K562 (cell line): Measurements from ENCODE around the gene HAPLN3. TPM values are rescaled to one million over a fixed set of nuclear protein-coding genes. Genes with fewer than 3 reads are reported as not detected.

ENCODE experiments used
- ATAC-seq: fragments of 200-7000 bp; cut with Tn5 transposase; 3 replicates; pipeline ENCODE4 v1.9.1; 2020; ENCODE audit warnings: moderate library complexity
- BruUV-seq: library from RNA; stranded (reverse); fragments of 400-500 nt; replicated peaks from 2 replicates; lab custom pipeline; 2021; lab: Mats Ljungman, UMichigan
- CTCF ChIA-PET: fragments of 300-600 bp; formaldehyde crosslinking; extraction: SDS; loops from one replicate; lab custom pipeline; 2021; ENCODE audit warnings: low intra/inter-chr PET ratio; lab: Yijun Ruan, JAX
- POLR2A ChIA-PET: fragments of 300-600, 350-650 bp; sonication (Branson Sonifier 250); formaldehyde crosslinking; extraction: SDS; loops from one replicate; lab custom pipeline; 2021; ENCODE audit warnings: antibody characterized with exemption, inconsistent platforms; lab: Yijun Ruan, JAX
- DNase-seq, 4 experiments: peaks; one replicate each; pipeline versions ENCODE4 v3.0.0 to v3.0.0-alpha.2; 2011 to 2018; ENCODE audit warnings: low spot score in 3 of 4, mixed read lengths in 3 of 4; ENCODE audit errors: extremely low read depth in 1 of 4
- FAIRE-seq: peaks from 2 replicates; lab custom pipeline; 2011; peaks lifted over from hg19 to GRCh38; lab: Jason Lieb, UNC
- H2AFZ ChIP-seq: 2 replicates; pipeline ENCODE4 v1.6.0; 2011; ENCODE audit warnings: low read depth, low read length, control low read depth, inconsistent platforms
- H3K27ac ChIP-seq: fragments of 200-600 bp; 3 replicates; pipeline ENCODE4 v1.8.0; 2011; ENCODE audit warnings: low read depth, mild to moderate bottlenecking, control low read depth, inconsistent platforms, low read length, moderate library complexity, mixed read lengths; ENCODE audit errors: extremely low read depth
- H3K27me3 ChIP-seq, 2 experiments: fragments of 300-600 bp in 1 of 2; 2 replicates in 1 of 2; 3 replicates in 1 of 2; pipeline versions ENCODE4 v1.6.0 to v1.8.0; 2011; ENCODE audit warnings: inconsistent platforms in 2 of 2, low read length in 2 of 2, mild to moderate bottlenecking in 1 of 2, mixed read lengths in 1 of 2, moderate library complexity in 1 of 2; ENCODE audit not compliant: control insufficient read depth in 2 of 2, insufficient read depth in 2 of 2
- H3K36me3 ChIP-seq: fragments of 300-600 bp; 3 replicates; pipeline ENCODE4 v1.8.0; 2011; ENCODE audit warnings: mild to moderate bottlenecking, low read length, inconsistent platforms; ENCODE audit not compliant: control insufficient read depth, insufficient read depth
- H3K4me1 ChIP-seq, 2 experiments: fragments of 200-600 bp in 1 of 2; replicated peaks in 1 of 2; 2 replicates in 1 of 2; 3 replicates in 1 of 2; pipeline versions ENCODE4 v1.5.1 to v1.8.0; 2011; ENCODE audit warnings: inconsistent platforms in 2 of 2, low read length in 2 of 2, mild to moderate bottlenecking in 1 of 2, mixed read lengths in 1 of 2, moderate library complexity in 1 of 2; ENCODE audit not compliant: control insufficient read depth in 2 of 2, insufficient read depth in 2 of 2
- H3K4me2 ChIP-seq: 2 replicates; pipeline ENCODE4 v1.6.1; 2011; ENCODE audit warnings: low read length, control low read depth, inconsistent platforms, mixed read lengths; ENCODE audit not compliant: insufficient read depth
- H3K4me3 ChIP-seq: fragments of 200-600 bp; sonication (generic), shearing (Covaris generic); 2 replicates; pipeline ENCODE4 v1.5.1; 2016; ENCODE audit warnings: control low read depth, inconsistent platforms
- H3K79me2 ChIP-seq: fragments of 200-600 bp; 3 replicates; pipeline ENCODE4 v1.8.0; 2011; ENCODE audit warnings: low read length, inconsistent platforms; ENCODE audit not compliant: control insufficient read depth, insufficient read depth
- H3K9ac ChIP-seq, 2 experiments: 2 replicates each; pipeline versions ENCODE4 v1.6.0 to v1.6.1; 2011; ENCODE audit warnings: low read depth in 2 of 2, low read length in 2 of 2, control low read depth in 1 of 2, inconsistent platforms in 1 of 2, mild to moderate bottlenecking in 1 of 2, mixed read lengths in 1 of 2; ENCODE audit not compliant: insufficient read depth in 1 of 2
- H3K9me1 ChIP-seq: one replicate; pipeline ENCODE4 v1.6.0; 2011; ENCODE audit warnings: inconsistent platforms, mild to moderate bottlenecking, low read length, moderate library complexity; ENCODE audit not compliant: control insufficient read depth, insufficient read depth
- H3K9me3 ChIP-seq: replicated peaks from 2 replicates; pipeline ENCODE4 v1.5.1; 2011; ENCODE audit warnings: low read depth, low read length, inconsistent platforms; ENCODE audit not compliant: control insufficient read depth, insufficient read depth
- H4K20me1 ChIP-seq: replicated peaks from 2 replicates; pipeline ENCODE4 v1.6.1; 2011; ENCODE audit warnings: low read length, inconsistent platforms, mixed read lengths; ENCODE audit not compliant: control insufficient read depth, insufficient read depth
- BHLHE40 ChIP-seq: IDR thresholded peaks from 2 replicates; pipeline ENCODE4 v1.6.1; 2011; ENCODE audit warnings: low read length, improper control_type of control experiment
- CBX3 ChIP-seq, 2 experiments: IDR thresholded peaks; 1 replicate in 1 of 2; 2 replicates in 1 of 2; pipeline ENCODE4 v1.6.1; 2012; ENCODE audit warnings: inconsistent platforms in 2 of 2, low read length in 2 of 2, borderline replicate concordance in 1 of 2, control low read depth in 1 of 2
- ELF1 ChIP-seq: fragments of 200-800 bp; sonication (Bioruptor generic); IDR thresholded peaks from 2 replicates; pipeline ENCODE4 v1.6.1; 2016; ENCODE audit warnings: missing genetic modification characterization, missing compliant biosample characterization
- ZFP36 ChIP-seq: fragments of 150-350 bp; IDR thresholded peaks from 2 replicates; pipeline ENCODE4 v1.6.1; 2018; ENCODE audit warnings: low read length, low read depth; ENCODE audit not compliant: partially characterized antibody
- ZKSCAN3 ChIP-seq: fragments of 250-450 bp; sonication (Bioruptor Pico); IDR thresholded peaks from 2 replicates; pipeline ENCODE4 v1.4.0; 2020
- ZNF263 ChIP-seq: sonication (generic); formaldehyde crosslinking; IDR thresholded peaks from 2 replicates; pipeline ENCODE4 v1.8.0; 2022; ENCODE audit warnings: mild to moderate bottlenecking, missing genetic modification reagents, borderline replicate concordance
- WGBS: fragments of 100-300 bp; shearing (Covaris generic); methylation state at CpG from one replicate; pipeline ENCODE4 v1.1.6; 2016; ENCODE audit warnings: low coverage, mixed read lengths; ENCODE audit not compliant: insufficient coverage; ENCODE audit errors: missing lambda C conversion rate; 5-methylcytosine and 5-hydroxymethylcytosine counted together
- in situ Hi-C: fragments of 300-500 bp; cut with MboI; formaldehyde crosslinking; loops from 4 replicates; pipeline ENCODE4 v1.15.0; 2018; ENCODE audit warnings: inconsistent platforms, mixed read lengths
- intact Hi-C: fragments of 100-400 bp; cut with micrococcal nuclease; formaldehyde crosslinking; loops from 2 replicates; pipeline ENCODE4 v1.14.2; 2022
- polyA plus RNA-seq, 8 experiments: library from polyadenylated mRNA; depleted of rRNA in 4 of 8; stranded (reverse) in 5 of 8; unstranded in 3 of 8; fragments of >200 nt; fragmentation: Nextera tagmentation in 2 of 8; fragmentation: Illumina TruSeq in 1 of 8; extraction: Ambion mirVana in 2 of 8; extraction: Trizol in 1 of 8; gene quantifications; 2 replicates each; pipeline versions ENCODE4 v1.2.1 to v1.2.3, GENCODE V29; 2011 to 2014; ENCODE audit warnings: inconsistent platforms in 1 of 8, missing spikeins in 1 of 8
- total RNA-seq, 7 experiments: library from RNA; depleted of rRNA in 6 of 7; stranded (reverse); fragments of >200 nt in 6 of 7; fragmentation: Illumina TruSeq in 2 of 7; extraction: Trizol in 2 of 7; gene quantifications; 2 replicates each; pipeline versions ENCODE4 v1.2.1 to v1.2.3, GENCODE V29; 2011 to 2021; ENCODE audit warnings: low replicate concordance in 1 of 7
- TF ChIP-seq, protein P1 (sequence below): fragments of 250-450 bp; sonication (Bioruptor Pico); IDR thresholded peaks from 2 replicates; pipeline ENCODE4 v1.8.0; 2021; ENCODE audit warnings: mild to moderate bottlenecking, moderate library complexity
- TF ChIP-seq, protein P2 (sequence below): sonication (generic); formaldehyde crosslinking; IDR thresholded peaks from 2 replicates; pipeline ENCODE4 v1.8.0; 2022; ENCODE audit warnings: missing genetic modification reagents, mild to moderate bottlenecking, borderline replicate concordance
- TF ChIP-seq, protein P3 (sequence below): fragments of 150-350 bp; conservative IDR thresholded peaks from 2 replicates; pipeline ENCODE4 v1.6.1; 2014; ENCODE audit warnings: low read length
- TF ChIP-seq, protein P4 (sequence below): fragments of 250-450 bp; sonication (Bioruptor Pico); IDR thresholded peaks from 2 replicates; pipeline ENCODE4 v1.5.1; 2021; ENCODE audit warnings: mild to moderate bottlenecking

HAPLN3 gene
- total and polyA plus RNA-seq, 9 of the 15 experiments (the other 6 are each of a cell fraction or from before 2014, with no cell fraction given), result 0.04 to 2.4 (median 0.65) TPM

DNA sequence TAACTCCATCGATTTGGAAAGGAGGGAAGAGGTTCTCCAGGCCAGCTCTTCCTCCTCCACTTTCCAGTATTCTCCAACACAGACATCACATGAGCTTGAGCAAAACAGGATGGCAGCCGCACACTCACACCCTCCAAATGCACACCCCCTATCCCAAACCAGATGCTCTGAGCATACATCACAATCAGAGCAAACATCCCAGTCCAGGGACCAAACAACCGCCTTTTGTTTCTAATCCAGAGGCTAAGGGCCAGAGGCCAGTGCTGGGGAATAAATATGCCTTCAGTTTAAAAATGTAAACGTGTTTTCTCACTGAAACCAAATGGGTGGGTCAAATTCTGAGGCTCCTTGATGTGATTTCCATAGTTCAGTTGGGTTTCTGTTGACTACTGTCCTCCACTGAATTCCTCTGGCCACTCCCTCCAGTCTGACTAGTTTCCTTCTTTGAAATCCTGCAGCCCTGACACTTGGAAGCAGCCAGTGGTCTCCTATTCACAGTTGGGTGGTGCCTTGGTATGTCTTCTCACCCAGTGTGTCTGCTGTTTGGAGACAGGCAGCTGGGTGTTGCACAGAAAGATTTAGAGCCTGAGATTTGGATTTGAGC is 37.0 kb upstream of the HAPLN3 start:
- Histone ChIP-seq H3K9me1 (no peaks in the 10 kb centered on the region), H3K9me3 (peaks cover 3% of the 10 kb centered on the region; the same call in 1 of the 2 replicates), H3K4me2 (no peak overlapping the region), H3K9ac (no peak overlapping the region), H2AFZ (no peak overlapping the region), H3K27ac (no peak overlapping the region), H3K4me3 (no peak overlapping the region), H3K4me1 (peaks cover 0 to 9% of the 10 kb centered on the region in 2 experiments; a peak in 2 of 5 replicates), H3K79me2 (no peaks in the 10 kb centered on the region), H3K27me3 (no peaks in the 10 kb centered on the region), H3K36me3 (no peaks in the 10 kb centered on the region), H4K20me1 (no peaks in the 10 kb centered on the region)
- 39% methylated on average over 3 of the region's 4 CpGs for WGBS
- POLR2A ChIA-PET, result interaction anchor here (1.2 kb wide), 1 partner anchor 12 kb away, joined by 3 read pairs; no protein-coding TSS in a partner anchor
- BruUV-seq, result no TSS peak
- ATAC-seq (no peak), DNase-seq (no peak), FAIRE-seq (no peak)
- CTCF ChIA-PET, result no interaction called here
- in situ Hi-C loops, result no loop called here
- intact Hi-C loops, result no loop called here
- no peak for TF ChIP-seq BHLHE40
- TF ChIP-seq, protein P1, sequence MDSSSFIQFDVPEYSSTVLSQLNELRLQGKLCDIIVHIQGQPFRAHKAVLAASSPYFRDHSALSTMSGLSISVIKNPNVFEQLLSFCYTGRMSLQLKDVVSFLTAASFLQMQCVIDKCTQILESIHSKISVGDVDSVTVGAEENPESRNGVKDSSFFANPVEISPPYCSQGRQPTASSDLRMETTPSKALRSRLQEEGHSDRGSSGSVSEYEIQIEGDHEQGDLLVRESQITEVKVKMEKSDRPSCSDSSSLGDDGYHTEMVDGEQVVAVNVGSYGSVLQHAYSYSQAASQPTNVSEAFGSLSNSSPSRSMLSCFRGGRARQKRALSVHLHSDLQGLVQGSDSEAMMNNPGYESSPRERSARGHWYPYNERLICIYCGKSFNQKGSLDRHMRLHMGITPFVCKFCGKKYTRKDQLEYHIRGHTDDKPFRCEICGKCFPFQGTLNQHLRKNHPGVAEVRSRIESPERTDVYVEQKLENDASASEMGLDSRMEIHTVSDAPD (CRISPR knock-in tag), result no peak
- TF ChIP-seq, protein P2, sequence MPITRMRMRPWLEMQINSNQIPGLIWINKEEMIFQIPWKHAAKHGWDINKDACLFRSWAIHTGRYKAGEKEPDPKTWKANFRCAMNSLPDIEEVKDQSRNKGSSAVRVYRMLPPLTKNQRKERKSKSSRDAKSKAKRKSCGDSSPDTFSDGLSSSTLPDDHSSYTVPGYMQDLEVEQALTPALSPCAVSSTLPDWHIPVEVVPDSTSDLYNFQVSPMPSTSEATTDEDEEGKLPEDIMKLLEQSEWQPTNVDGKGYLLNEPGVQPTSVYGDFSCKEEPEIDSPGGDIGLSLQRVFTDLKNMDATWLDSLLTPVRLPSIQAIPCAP (CRISPR knock-in tag), result no peak
- TF ChIP-seq ELF1, result no peak
- no peak for TF ChIP-seq ZFP36
- no peak for TF ChIP-seq ZNF263 (CRISPR knock-in tag)
- TF ChIP-seq, protein P3, sequence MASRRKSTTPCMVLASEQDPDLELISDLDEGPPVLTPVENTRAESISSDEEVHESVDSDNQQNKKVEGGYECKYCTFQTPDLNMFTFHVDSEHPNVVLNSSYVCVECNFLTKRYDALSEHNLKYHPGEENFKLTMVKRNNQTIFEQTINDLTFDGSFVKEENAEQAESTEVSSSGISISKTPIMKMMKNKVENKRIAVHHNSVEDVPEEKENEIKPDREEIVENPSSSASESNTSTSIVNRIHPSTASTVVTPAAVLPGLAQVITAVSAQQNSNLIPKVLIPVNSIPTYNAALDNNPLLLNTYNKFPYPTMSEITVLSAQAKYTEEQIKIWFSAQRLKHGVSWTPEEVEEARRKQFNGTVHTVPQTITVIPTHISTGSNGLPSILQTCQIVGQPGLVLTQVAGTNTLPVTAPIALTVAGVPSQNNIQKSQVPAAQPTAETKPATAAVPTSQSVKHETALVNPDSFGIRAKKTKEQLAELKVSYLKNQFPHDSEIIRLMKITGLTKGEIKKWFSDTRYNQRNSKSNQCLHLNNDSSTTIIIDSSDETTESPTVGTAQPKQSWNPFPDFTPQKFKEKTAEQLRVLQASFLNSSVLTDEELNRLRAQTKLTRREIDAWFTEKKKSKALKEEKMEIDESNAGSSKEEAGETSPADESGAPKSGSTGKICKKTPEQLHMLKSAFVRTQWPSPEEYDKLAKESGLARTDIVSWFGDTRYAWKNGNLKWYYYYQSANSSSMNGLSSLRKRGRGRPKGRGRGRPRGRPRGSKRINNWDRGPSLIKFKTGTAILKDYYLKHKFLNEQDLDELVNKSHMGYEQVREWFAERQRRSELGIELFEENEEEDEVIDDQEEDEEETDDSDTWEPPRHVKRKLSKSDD, result no peak
- no peak for TF ChIP-seq CBX3 (IDR thresholded peaks at IDR 0.05; ENCODE audit: borderline replicate concordance in 1 of 2, low read length in 2 of 2)
- TF ChIP-seq, protein P4, sequence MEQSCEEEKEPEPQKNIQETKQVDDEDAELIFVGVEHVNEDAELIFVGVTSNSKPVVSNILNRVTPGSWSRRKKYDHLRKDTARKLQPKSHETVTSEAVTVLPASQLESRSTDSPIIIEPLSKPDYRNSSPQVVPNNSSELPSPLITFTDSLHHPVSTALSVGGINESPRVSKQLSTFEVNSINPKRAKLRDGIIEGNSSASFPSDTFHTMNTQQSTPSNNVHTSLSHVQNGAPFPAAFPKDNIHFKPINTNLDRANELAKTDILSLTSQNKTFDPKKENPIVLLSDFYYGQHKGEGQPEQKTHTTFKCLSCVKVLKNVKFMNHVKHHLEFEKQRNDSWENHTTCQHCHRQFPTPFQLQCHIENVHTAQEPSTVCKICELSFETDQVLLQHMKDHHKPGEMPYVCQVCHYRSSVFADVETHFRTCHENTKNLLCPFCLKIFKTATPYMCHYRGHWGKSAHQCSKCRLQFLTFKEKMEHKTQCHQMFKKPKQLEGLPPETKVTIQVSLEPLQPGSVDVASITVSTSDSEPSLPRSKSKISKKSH (CRISPR knock-in tag), result no peak
- TF ChIP-seq ZKSCAN3 (CRISPR knock-in tag), result no peak
